AG04450 (cell line): ENCODE data around the gene LRP11. TPM values are rescaled to one million over a fixed set of nuclear protein-coding genes. Genes with fewer than 3 reads are reported as not detected.
"Not testable (repeated sequence)": the region's sequence is repeated elsewhere in the genome, so short reads cannot be mapped to it uniquely, and the experiment has no call there.

Source experiments
- CTCF ChIA-PET: fragments of 300-600, 350-600 bp; formaldehyde crosslinking; extraction: SDS; loops from one replicate; lab custom pipeline; 2022; ENCODE audit warnings: antibody characterized with exemption, inconsistent platforms; lab: Charles Lee
- POLR2A ChIA-PET: fragments of 350-600 bp; formaldehyde crosslinking; extraction: SDS; loops from one replicate; lab custom pipeline; 2021; ENCODE audit warnings: antibody characterized with exemption, inconsistent platforms; lab: Yijun Ruan, JAX
- DNase-seq: peaks from one replicate; pipeline ENCODE4 v3.0.0-alpha.2; 2011; ENCODE audit warnings: low read depth, low spot score
- H3K27ac ChIP-seq: one replicate; pipeline ENCODE4 v1.5.1; 2012; ENCODE audit warnings: low read depth, low read length, control low read depth
- H3K27me3 ChIP-seq: one replicate; pipeline ENCODE4 v1.6.0; 2012; ENCODE audit warnings: low read length; ENCODE audit not compliant: control insufficient read depth, insufficient read depth
- H3K4me3 ChIP-seq: 2 replicates; pipeline ENCODE4 v1.5.1; 2011; ENCODE audit warnings: mild to moderate bottlenecking, low read depth, low read length, control low read depth
- H3K9me3 ChIP-seq: 2 replicates; pipeline ENCODE4 v1.5.1; 2012; ENCODE audit warnings: low read length; ENCODE audit not compliant: control insufficient read depth, insufficient read depth
- CTCF ChIP-seq: IDR thresholded peaks from 2 replicates; pipeline ENCODE4 v1.5.1; 2011; ENCODE audit warnings: low read depth, low read length, control low read depth, inconsistent platforms
- polyA plus RNA-seq: library from polyadenylated mRNA; depleted of rRNA; stranded (reverse); fragments of >200 nt; gene quantifications from 2 replicates; pipeline ENCODE4 v1.2.3, GENCODE V29; 2011

Gene LRP11
- polyA plus RNA-seq, 1 experiment: 71.0 TPM

GRCh38 chr6:149895048-149895590 lies 31.0 kb upstream of the LRP11 start:
- H3K27ac ChIP-seq: no peak overlapping the region

GRCh38 chr6:149891864-149892263 lies 27.7 kb upstream of the LRP11 start:
- POLR2A ChIA-PET, CTCF ChIA-PET: not testable (repeated sequence)

More at GRCh38 chr6:149895048-149895590, 31.0 kb upstream of the LRP11 start:
- POLR2A ChIA-PET: no interaction called here
- peak; percentile 52 for DNase-seq
- Histone ChIP-seq H3K27me3 (no peaks in the 10 kb centered on the region), H3K4me3 (no peak overlapping the region), H3K9me3 (no peaks in the 10 kb centered on the region)
- CTCF ChIA-PET: no interaction called here
- no peak for TF ChIP-seq CTCF

GRCh38 chr6:149891259-149891658 lies 27.1 kb upstream of the LRP11 start:
- DNase-seq: no peak
- H3K27me3 ChIP-seq: no peaks in the 10 kb centered on the region
- POLR2A ChIA-PET: no interaction called here
- no peaks in the 10 kb centered on the region for H3K9me3 ChIP-seq
- no peak for TF ChIP-seq CTCF
- no peak overlapping the region for H3K4me3 ChIP-seq
- CTCF ChIA-PET: no interaction called here
- no peak overlapping the region for H3K27ac ChIP-seq

More at GRCh38 chr6:149891864-149892263, 27.7 kb upstream of the LRP11 start:
- not testable (repeated sequence) for DNase-seq, H3K27me3 ChIP-seq, H3K9me3 ChIP-seq, H3K4me3 ChIP-seq, H3K27ac ChIP-seq

GRCh38 chr6:149890629-149891045 lies 26.5 kb upstream of the LRP11 start:
- ChIA-PET CTCF (no interaction called here), POLR2A (no interaction called here)
- TF ChIP-seq CTCF: no peak
- no peak overlapping the region for H3K27ac ChIP-seq
- H3K4me3 ChIP-seq: no peak overlapping the region
- no peaks in the 10 kb centered on the region for H3K27me3 ChIP-seq
- no peak for DNase-seq
- H3K9me3 ChIP-seq: no peaks in the 10 kb centered on the region

- H3K4me3 ChIP-seq: no peak overlapping the region
- no peak for TF ChIP-seq CTCF
- ChIA-PET CTCF (no interaction called here), POLR2A (no interaction called here)
- no peak overlapping the region for H3K27ac ChIP-seq
- DNase-seq: no peak
- H3K9me3 ChIP-seq: no peaks in the 10 kb centered on the region
- no peaks in the 10 kb centered on the region for H3K27me3 ChIP-seq
Observed at GRCh38 chr6:149889326-149889725, 25.2 kb upstream of the LRP11 start.
